ENCODE data around the gene DHX30. TPM values are rescaled to one million over a fixed set of nuclear protein-coding genes. Genes with fewer than 3 reads are reported as not detected.
A peak's percentile ranks its signal among the peaks of the same experiment; 100 is the strongest.
"Not testable (repeated sequence)": the region's sequence is repeated elsewhere in the genome, so short reads cannot be mapped to it uniquely, and the experiment has no call there.

The DHX30 gene
- total RNA-seq: 10 to 100 TPM; 39.7 to 50.5 TPM
- long read RNA-seq, full-length matches to known transcripts: 125 of 175 reads
- long read RNA-seq, partial matches to known transcripts: 28 of 175 reads
- long read RNA-seq, other reads (novel, unspliced or antisense): 22 of 175 reads

GRCh38 chr3:47802734-47803479, at the start of gene DHX30:
Gene DHX30, plus strand, starts transcription at chr3:47803138. Its CDS starts 7,546 bp downstream, at chr3:47810684.
- DNase-seq (peak; percentile 93), ATAC-seq (peak; percentile 96)
- intact Hi-C loops (cut with DNase I): no loop called here

DNA sequence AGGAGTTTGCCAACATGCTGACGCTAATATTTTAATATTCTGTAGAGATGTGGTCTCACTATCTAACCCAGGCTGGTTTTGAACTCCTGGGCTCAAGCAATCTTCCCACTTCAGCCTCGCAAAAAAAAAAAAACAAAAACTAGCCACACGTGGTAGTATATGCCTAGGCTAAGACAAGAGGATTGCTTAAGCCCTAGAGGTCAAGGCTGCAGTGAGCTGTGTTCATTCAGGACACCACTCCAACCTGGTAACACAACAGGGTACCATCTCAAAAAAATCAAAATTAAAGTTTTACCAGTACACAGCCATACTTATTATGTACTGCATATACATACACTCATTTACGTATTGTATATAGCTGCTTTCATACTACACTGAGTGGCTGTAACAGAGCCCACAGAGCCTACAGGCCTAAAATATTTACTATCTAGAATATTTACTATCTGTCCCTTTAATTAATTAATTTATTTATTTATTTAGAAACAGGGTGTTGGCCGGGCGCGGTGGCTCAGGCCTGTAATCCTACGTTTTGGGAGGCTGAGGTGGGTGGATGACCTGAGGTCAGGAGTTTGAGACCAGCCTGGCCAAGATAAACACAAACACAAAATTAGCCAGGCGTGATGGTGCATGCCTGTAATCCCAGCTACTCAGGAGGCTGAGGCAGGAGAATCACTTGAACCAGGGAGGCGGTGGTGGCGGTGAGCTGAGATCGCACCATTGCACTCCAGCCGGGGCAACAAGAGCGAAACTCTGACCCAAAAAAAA, 44.5 kb upstream of the DHX30 start:
- intact Hi-C loops (cut with DNase I): no loop called here
- ATAC-seq (no peak), DNase-seq (no peak)

- intact Hi-C loops (cut with DNase I); DNase-seq: not testable (repeated sequence)
- ATAC-seq: peak in 1 of 2 donors; percentile 28
These were observed 42.7 kb upstream of the DHX30 start for GRCh38 chr3:47760207-47760606.

DNA sequence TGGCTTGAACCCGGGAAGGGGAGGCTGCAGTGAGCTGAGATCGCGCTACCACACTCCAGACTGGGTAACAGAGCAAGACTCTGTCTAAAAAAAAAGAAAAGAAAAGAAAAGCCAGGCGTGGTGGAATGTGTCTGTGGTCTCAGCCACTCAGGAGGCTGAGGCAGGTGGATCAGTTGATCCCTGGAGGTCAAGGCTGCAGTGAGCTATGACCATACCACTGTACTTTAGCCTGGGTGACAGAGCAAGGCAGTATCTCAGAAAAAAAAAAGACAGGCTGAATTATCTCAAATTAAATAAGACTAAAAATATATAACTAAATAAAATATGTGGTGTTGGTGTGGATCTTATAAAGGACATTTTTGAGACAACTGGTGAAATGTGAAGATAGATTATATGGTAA, 41.9 kb upstream of the DHX30 start:
- ATAC-seq (no peak), DNase-seq (no peak)
- intact Hi-C loops (cut with DNase I): no loop called here

GRCh38 chr3:47762233-47762632, 40.7 kb upstream of the DHX30 start:
- intact Hi-C loops (cut with DNase I): no loop called here
- ATAC-seq (peak; percentile 94), DNase-seq (no peak)

DNA sequence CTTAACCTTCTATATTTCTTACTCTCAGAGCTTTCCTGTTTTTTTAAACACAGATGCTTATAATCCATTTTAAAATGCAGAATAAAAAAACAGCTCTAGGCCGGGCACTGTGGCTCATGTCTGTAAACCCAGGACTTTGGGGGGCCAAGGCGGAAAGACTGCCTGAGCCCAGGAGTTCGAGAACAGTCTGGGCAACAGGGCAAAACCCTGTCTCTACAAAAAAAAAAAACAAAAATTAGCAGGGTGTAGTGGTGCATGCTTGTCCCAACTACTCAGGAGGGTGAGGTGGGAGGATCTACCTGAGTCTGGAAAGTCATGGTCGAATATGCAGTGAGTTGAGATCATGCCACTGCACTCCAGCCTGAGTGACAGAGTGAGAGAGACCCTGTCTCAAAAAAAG, 36.8 kb upstream of the DHX30 start:
- ATAC-seq (no peak), DNase-seq (no peak)
- intact Hi-C loops (cut with DNase I): no loop called here

DNA sequence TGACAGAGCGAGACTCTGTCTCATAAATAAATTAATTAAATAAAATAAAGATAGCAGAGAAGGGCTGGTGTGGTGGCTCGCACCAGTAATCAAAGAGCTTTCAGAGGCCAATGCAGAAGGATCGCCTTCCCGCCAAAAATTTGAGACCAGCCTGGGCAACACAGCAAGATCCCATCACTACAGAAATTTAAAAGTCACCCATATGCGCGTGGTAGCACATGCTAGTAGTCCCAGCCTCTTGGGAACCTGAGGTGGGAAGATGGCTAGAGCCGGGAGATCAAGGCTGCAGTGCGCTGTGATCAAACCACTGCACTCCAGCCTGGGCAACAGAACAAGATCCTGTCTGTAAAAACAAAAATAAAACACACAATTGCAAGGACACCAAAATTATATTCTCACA, 30.9 kb upstream of the DHX30 start:
- ATAC-seq: no peak
- intact Hi-C loops (cut with DNase I): no loop called here
- DNase-seq: no peak

GRCh38 chr3:47772788-47773187, 30.1 kb upstream of the DHX30 start:
- intact Hi-C loops (cut with DNase I): no loop called here
- ATAC-seq (no peak), DNase-seq (no peak)

GRCh38 chr3:47778746-47779145, 24.2 kb upstream of the DHX30 start:
- intact Hi-C loops (cut with DNase I): no loop called here
- no peak for ATAC-seq
- DNase-seq: no peak

- ATAC-seq: peak; percentile 57 to 76
- intact Hi-C loops (cut with DNase I): no loop called here
- peak; percentile 73 for DNase-seq
These were observed 21.9 kb upstream of the DHX30 start for GRCh38 chr3:47780741-47781684.

- intact Hi-C loops (cut with DNase I): no loop called here
- DNase-seq (peak; percentile 99), ATAC-seq (peak; percentile 98)
These were observed 21.1 kb upstream of the DHX30 start, which contains the start of gene SMARCC1 for GRCh38 chr3:47781685-47782445. Gene SMARCC1, minus strand, starts transcription at chr3:47781893. Its CDS starts 96 bp downstream, at chr3:47781797.

- DNase-seq: no peak
- no peak for ATAC-seq
- intact Hi-C loops (cut with DNase I): no loop called here
These were observed 20.3 kb upstream of the DHX30 start for GRCh38 chr3:47782446-47783308.

DNA sequence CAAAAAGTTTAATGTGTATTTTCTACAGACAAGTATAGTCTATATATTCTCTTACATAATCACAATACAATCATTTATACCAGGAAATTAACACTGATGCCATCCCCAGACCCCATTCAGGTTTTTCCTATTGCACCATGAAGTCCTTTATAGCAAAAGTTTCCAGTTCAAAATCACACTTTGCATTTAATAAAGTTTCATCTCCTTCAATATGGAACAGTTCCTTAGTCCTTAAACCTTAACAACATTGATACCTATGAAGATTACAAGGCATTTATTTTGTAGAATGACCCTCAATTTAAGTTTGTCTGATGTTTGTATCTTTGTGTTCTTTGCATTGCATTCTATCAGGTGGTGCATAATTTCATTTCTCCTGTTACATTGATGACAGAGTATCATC, 19.3 kb upstream of the DHX30 start:
- intact Hi-C loops (cut with DNase I): no loop called here

DNA sequence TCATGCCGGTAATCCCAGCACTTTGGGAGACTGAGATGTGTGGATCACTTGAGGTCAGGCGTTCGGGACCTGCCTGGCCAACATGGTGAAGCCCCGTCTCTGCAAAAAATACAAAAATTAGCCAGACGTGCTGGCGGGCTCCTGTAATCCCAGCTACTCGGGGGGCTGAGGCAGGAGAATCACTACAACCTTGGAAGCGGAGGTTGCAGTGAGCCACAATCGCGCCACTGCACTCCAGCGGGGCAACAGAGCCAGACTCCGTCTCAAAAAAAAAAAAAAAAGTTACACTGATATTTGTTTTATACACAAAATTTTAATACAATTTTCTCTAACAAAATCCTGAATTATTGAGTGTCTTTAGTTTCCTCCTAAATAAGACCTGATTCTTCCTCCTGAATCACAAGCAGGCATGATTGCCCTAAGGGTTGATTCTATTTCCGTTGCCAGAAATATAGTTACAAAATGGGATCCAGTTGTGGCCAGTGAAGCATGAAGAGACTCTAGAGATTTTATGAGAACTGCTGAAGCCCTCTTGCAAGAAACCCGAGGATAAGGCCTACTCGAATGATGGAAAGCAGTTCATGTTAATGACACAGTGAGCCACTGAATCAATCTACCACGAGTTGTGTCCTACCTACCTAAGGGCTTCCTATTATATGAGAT, 11.6 kb upstream of the DHX30 start:
- intact Hi-C loops (cut with DNase I): loop anchor here in 1 of 2 donors (5.0 kb wide), 1 partner anchor 269 kb away; no protein-coding TSS in a partner anchor
- DNase-seq (no peak), ATAC-seq (no peak)

More for the DNA sequence above, 19.3 kb upstream of the DHX30 start:
- no peak for DNase-seq
- ATAC-seq: no peak

DNA sequence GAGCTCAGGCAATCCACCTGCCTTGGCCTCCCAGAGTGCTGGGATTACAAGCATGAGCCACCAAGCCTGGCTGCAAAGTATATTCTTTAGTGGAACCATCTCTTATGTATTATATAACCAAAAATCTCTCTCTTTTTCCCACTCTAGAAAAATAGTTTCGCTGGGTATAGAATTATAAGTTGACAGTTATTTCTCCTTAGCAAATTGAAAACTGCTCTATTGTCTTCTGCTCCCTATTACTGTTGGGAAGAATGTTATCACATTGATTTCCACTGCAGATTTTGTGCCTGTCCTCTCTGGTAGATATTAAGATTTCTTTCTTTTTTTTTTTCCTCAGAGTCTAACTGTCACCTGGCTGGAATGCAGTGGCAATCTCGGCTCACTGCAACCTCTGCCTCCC, 10.2 kb upstream of the DHX30 start:
- DNase-seq: no peak
- no peak for ATAC-seq
- intact Hi-C loops (cut with DNase I): loop anchor here in 1 of 2 donors (5.0 kb wide), 1 partner anchor 270 kb away; no protein-coding TSS in a partner anchor

- intact Hi-C loops (cut with DNase I): loop anchor here in 1 of 2 donors (5.0 kb wide), 1 partner anchor 272 kb away; no protein-coding TSS in a partner anchor
- ATAC-seq: no peak
- DNase-seq: no peak
These were observed 8.4 kb upstream of the DHX30 start for GRCh38 chr3:47794544-47794943.

DNA sequence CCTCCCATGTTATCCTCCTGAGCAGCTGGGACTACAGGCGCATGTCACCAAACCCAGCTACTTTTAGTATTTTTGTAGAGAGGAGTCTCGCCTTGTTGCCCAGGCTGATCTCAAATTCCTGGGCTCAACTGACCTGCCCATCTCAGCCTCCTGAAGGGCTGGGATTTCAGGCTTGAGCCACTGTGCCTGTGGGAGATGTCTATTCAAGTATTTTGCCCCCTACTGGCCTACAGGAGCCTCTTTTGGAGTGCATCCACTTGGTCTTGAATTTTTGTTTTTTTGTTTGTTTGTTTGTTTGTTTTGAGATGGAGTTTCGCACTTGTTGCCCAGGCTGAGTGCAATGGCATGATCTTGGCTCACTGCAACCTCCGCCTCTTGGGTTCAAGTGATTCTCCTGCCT, 3.2 kb upstream of the DHX30 start:
- intact Hi-C loops (cut with DNase I): no loop called here
- ATAC-seq: no peak
- no peak for DNase-seq
